ENCODE data around the gene SLC1A2. TPM values are rescaled to one million over a fixed set of nuclear protein-coding genes. Genes with fewer than 3 reads are reported as not detected.

SLC1A2 gene
- total RNA-seq, 2 donors from 2014 or later: 0.10 to 0.13 TPM

DNA sequence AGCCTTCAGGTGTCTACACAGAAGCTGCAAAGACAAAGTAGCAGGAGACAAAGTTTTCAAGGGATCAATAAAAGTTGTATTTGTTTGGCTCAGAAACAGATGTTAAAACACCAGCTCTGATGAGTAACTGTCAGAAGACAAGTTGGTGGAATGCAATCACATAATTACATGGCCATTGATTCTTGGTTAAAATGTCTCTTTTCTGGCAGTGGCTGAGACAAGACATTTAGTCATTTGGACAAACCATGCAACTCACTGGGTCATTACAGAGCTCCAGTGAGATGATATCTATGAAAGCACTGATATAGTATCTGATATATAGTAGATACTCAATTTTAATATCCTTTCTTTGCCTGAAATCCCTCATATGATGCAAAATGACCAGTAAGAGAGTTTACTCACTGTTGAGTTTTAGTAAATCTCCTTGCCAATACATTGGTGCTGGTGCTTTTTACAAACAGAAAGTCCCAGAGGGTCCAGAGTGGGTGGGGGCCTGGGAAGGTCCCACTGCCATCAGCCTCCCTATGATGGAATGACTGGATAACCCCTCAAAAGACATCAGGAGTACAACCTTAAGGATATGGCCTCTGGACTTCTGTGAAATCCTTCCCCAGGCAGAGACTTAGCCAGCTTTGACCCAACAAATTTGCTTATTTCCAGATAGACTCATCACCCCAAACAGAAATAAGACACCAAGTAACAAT lies 95.0 kb downstream of the SLC1A2 start:
- Histone ChIP-seq H3K4me3 (no peak overlapping the region), H3K27me3 (no peaks in the 10 kb centered on the region), H3K36me3 (no peaks in the 10 kb centered on the region), H3K9ac (ENCODE audit: low read depth in 2 of 2, low read length in 2 of 2) (no peak overlapping the region), H3K9me3 (no peaks in the 10 kb centered on the region), H3K27ac (no peak overlapping the region), H3K4me1 (no peaks in the 10 kb centered on the region)
- TF ChIP-seq, protein P1, sequence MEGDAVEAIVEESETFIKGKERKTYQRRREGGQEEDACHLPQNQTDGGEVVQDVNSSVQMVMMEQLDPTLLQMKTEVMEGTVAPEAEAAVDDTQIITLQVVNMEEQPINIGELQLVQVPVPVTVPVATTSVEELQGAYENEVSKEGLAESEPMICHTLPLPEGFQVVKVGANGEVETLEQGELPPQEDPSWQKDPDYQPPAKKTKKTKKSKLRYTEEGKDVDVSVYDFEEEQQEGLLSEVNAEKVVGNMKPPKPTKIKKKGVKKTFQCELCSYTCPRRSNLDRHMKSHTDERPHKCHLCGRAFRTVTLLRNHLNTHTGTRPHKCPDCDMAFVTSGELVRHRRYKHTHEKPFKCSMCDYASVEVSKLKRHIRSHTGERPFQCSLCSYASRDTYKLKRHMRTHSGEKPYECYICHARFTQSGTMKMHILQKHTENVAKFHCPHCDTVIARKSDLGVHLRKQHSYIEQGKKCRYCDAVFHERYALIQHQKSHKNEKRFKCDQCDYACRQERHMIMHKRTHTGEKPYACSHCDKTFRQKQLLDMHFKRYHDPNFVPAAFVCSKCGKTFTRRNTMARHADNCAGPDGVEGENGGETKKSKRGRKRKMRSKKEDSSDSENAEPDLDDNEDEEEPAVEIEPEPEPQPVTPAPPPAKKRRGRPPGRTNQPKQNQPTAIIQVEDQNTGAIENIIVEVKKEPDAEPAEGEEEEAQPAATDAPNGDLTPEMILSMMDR (IDR thresholded peaks at IDR 0.05): no peak
- intact Hi-C loops (cut with DNase I): loop anchor here (5.0 kb wide), 1 partner anchor 48 kb away; no protein-coding TSS in a partner anchor
- no peak for DNase-seq

DNA sequence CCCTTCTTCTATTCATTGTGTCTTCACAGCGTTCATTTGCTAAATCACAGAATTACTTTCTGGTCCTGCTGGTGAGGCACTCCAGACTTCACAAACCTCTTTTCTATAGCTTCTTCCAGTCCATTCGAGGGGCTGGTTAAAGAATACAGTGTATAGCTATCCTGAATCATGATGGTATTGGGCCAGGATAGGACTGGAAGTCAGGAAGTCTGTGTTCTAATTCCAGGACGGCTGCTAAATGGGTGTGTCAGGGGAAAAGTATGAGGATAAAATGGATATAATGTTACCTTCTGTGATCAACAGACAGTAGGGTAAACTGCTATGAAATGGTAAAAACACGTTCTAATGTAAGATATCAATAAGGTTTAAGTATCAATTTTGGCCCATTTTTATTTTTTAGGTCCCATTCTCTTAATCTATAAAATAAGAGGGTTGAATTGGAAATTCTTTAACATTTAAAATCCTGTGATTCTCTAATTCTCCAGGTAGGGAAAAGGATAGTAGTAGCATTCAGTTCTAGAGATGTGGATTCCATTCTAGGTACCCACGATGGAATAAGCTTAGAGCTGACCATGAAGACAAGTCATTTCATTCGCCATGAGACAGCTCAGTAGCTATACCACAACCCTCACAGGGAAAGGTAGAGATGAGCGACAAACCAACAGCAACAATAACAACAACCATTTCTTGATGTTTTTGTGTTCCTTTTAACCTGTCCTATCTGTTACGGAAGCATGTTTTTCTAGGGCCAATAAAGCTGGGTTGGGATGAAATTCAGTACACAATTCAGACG lies 96.1 kb downstream of the SLC1A2 start:
- H3K4me1 ChIP-seq: no peaks in the 10 kb centered on the region
- H3K4me3 ChIP-seq: no peak overlapping the region
- no peaks in the 10 kb centered on the region for H3K9me3 ChIP-seq
- no peaks in the 10 kb centered on the region for H3K27me3 ChIP-seq
- no peak overlapping the region for H3K27ac ChIP-seq
- no peak overlapping the region for H3K9ac ChIP-seq (ENCODE audit: low read depth in 2 of 2, low read length in 2 of 2)
- no peak for DNase-seq
- TF ChIP-seq, protein P1 (IDR thresholded peaks at IDR 0.05): no peak
- no peaks in the 10 kb centered on the region for H3K36me3 ChIP-seq
- intact Hi-C loops (cut with DNase I): loop anchor here (5.0 kb wide), 1 partner anchor 49 kb away; no protein-coding TSS in a partner anchor

- H3K4me3 ChIP-seq: no peak overlapping the region
Observed at GRCh38 chr11:35322318-35322979, 96.9 kb downstream of the SLC1A2 start.

GRCh38 chr11:35321532-35322317 lies 97.6 kb downstream of the SLC1A2 start:
- Histone ChIP-seq H3K36me3 (no peaks in the 10 kb centered on the region), H3K27ac (no peak overlapping the region), H3K4me1 (no peaks in the 10 kb centered on the region), H3K9ac (ENCODE audit: low read depth in 2 of 2, low read length in 2 of 2) (no peak overlapping the region), H3K4me3 (no peak overlapping the region), H3K9me3 (no peaks in the 10 kb centered on the region), H3K27me3 (no peaks in the 10 kb centered on the region)
- intact Hi-C loops (cut with DNase I): loop anchor here (5.0 kb wide), 1 partner anchor 51 kb away; no protein-coding TSS in a partner anchor
- DNase-seq: no peak
- TF ChIP-seq, protein P1 (IDR thresholded peaks at IDR 0.05): no peak

More at GRCh38 chr11:35322318-35322979, 96.9 kb downstream of the SLC1A2 start:
- Histone ChIP-seq H3K27ac (no peak overlapping the region), H3K9me3 (no peaks in the 10 kb centered on the region), H3K9ac (ENCODE audit: low read depth in 2 of 2, low read length in 2 of 2) (no peak overlapping the region), H3K4me1 (no peaks in the 10 kb centered on the region), H3K27me3 (no peaks in the 10 kb centered on the region), H3K36me3 (no peaks in the 10 kb centered on the region)
- TF ChIP-seq, protein P1 (IDR thresholded peaks at IDR 0.05): no peak
- no peak for DNase-seq
- intact Hi-C loops (cut with DNase I): loop anchor here (5.0 kb wide), 1 partner anchor 50 kb away; no protein-coding TSS in a partner anchor
